ENCODE measurements around the gene C1QTNF4. TPM values are rescaled to one million over a fixed set of nuclear protein-coding genes. Genes with fewer than 3 reads are reported as not detected.

Gene C1QTNF4
- total RNA-seq, 2 donors from 2014 or later, result 0.86 TPM; not detected in 1

DNA sequence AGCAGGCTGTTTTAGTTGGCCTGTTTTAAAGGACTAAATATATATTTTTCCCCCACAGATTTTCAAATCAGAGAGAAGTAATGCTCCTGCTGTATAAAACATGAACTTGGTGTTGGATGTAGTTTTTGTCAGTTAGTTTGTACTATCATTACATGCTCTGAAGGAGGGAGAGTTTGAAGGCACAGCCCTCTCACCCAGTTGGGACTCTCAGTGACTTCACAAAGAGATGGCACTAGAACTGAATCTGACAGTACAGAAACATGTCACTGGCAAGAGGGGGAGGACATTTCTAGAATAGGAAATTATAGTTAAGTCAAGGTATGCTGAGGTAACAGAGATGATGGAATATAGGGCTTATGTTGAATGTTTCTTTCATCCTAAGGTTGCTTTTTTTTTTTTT is 21.0 kb upstream of the C1QTNF4 start:
- TF ChIP-seq, protein P1, sequence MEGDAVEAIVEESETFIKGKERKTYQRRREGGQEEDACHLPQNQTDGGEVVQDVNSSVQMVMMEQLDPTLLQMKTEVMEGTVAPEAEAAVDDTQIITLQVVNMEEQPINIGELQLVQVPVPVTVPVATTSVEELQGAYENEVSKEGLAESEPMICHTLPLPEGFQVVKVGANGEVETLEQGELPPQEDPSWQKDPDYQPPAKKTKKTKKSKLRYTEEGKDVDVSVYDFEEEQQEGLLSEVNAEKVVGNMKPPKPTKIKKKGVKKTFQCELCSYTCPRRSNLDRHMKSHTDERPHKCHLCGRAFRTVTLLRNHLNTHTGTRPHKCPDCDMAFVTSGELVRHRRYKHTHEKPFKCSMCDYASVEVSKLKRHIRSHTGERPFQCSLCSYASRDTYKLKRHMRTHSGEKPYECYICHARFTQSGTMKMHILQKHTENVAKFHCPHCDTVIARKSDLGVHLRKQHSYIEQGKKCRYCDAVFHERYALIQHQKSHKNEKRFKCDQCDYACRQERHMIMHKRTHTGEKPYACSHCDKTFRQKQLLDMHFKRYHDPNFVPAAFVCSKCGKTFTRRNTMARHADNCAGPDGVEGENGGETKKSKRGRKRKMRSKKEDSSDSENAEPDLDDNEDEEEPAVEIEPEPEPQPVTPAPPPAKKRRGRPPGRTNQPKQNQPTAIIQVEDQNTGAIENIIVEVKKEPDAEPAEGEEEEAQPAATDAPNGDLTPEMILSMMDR (IDR thresholded peaks at IDR 0.05), result no peak
- Histone ChIP-seq H3K36me3 (peaks cover 21% of the 10 kb centered on the region), H3K4me3 (no peak overlapping the region), H3K27me3 (no peaks in the 10 kb centered on the region), H3K4me1 (no peaks in the 10 kb centered on the region), H3K9me3 (no peaks in the 10 kb centered on the region), H3K27ac (no peak overlapping the region)
- DNase-seq (ENCODE audit: low spot score), result no peak

DNA sequence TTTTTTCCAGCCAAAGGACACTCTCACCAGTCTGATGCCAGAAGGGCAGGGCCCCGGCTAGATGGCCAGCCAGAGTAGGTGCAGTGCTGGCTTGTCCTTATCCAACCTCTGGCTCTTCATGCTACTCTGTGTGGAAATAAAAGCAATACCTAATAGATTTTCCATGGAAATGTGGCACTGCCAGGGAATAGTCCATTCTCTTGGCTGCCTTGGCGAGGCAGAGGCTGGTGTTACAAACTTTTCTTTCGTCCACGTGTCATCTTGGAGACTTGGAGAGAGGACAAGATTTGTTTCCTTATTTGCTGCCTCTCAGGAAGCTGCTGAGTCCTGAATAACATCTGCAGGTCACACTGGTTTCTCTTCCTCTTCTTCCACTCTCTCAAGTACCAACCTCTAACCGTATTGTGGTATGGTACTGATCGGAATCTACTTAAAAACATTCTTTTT is 17.2 kb upstream of the C1QTNF4 start:
- TF ChIP-seq, protein P1 (IDR thresholded peaks at IDR 0.05), result no peak
- H3K36me3 ChIP-seq, result no peaks in the 10 kb centered on the region
- H3K4me3 ChIP-seq, result no peak overlapping the region
- H3K9me3 ChIP-seq, result no peaks in the 10 kb centered on the region
- peaks cover 0 to 21% of the 10 kb centered on the region in 2 donors for H3K4me1 ChIP-seq
- no peak for DNase-seq (ENCODE audit: low spot score)
- no peak overlapping the region for H3K27ac ChIP-seq
- H3K27me3 ChIP-seq, result no peaks in the 10 kb centered on the region

DNA sequence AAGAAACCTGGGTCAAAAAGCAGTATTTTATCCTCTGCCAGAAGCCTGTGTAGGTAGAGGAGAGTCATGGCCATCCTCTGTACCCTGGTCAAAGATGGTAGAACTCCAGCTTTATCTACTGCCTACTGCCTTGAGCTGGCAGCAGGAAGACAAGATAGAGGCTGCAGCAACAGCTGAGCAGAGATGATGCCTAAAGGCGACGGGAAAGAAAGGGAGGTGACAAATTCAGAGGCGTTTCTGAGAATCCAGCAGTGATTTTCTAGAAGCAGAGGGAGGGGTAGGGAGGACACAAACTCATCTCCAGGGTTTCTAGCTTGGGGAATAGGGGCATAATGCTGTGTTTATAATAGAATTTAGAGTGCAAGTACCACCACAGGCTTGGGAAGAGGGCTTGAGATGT is 15.5 kb upstream of the C1QTNF4 start:
- H3K36me3 ChIP-seq, result no peaks in the 10 kb centered on the region
- no peak overlapping the region for H3K27ac ChIP-seq
- H3K9me3 ChIP-seq, result no peaks in the 10 kb centered on the region
- peaks cover 0 to 30% of the 10 kb centered on the region in 2 donors for H3K4me1 ChIP-seq
- no peak for DNase-seq (ENCODE audit: low spot score)
- no peak overlapping the region for H3K4me3 ChIP-seq
- no peaks in the 10 kb centered on the region for H3K27me3 ChIP-seq
- TF ChIP-seq, protein P1 (IDR thresholded peaks at IDR 0.05), result no peak

DNA sequence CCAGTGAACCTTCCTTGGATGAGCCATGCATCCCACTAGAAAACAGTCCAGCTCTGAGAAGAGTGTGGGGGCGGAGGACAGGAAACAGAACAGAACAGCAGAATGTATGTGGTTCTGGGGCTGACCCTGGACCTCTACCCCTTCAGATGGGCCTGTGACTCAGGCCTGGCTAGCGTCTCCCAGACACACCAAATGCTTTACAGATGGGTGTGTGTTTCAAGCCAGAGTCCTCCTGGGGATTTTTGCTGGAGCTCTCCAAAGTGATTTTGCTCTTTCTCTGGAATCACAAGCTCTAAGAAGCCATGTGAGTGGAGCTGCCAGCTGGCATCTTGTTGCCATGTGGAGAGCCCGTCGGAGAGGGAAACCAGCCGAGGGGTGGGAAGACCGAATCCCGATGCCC is 13.2 kb upstream of the C1QTNF4 start:
- Histone ChIP-seq H3K36me3 (no peaks in the 10 kb centered on the region), H3K27ac (no peak overlapping the region), H3K9me3 (no peaks in the 10 kb centered on the region), H3K4me3 (no peak overlapping the region), H3K27me3 (no peaks in the 10 kb centered on the region), H3K4me1 (peaks cover 0 to 30% of the 10 kb centered on the region in 2 donors)
- TF ChIP-seq, protein P1 (IDR thresholded peaks at IDR 0.05), result no peak
- no peak for DNase-seq (ENCODE audit: low spot score)

DNA sequence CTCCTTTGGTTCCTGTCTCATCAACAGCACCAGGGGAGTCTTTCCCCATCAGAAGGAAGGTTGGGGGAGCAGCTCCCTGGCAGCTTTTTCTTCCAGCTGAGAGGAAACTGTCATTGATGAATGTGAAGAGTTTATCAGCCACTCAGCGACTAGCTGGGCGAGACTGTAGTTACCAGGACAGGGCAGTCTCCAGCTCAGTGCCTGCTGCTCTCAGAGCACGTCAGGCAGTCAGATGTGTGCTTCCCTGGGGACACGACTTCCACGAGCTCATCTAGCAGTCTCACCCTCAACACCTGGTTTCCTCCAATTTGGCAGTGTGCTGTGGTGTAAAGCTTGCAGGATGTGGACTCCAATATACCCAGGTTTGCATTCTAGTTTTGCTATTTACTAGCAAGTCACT is 12.5 kb upstream of the C1QTNF4 start:
- TF ChIP-seq, protein P1 (IDR thresholded peaks at IDR 0.05), result no peak
- Histone ChIP-seq H3K4me3 (no peak overlapping the region), H3K9me3 (no peaks in the 10 kb centered on the region), H3K36me3 (no peaks in the 10 kb centered on the region), H3K27me3 (no peaks in the 10 kb centered on the region), H3K4me1 (peaks cover 0 to 30% of the 10 kb centered on the region in 2 donors), H3K27ac (no peak overlapping the region)
- no peak for DNase-seq (ENCODE audit: low spot score)

DNA sequence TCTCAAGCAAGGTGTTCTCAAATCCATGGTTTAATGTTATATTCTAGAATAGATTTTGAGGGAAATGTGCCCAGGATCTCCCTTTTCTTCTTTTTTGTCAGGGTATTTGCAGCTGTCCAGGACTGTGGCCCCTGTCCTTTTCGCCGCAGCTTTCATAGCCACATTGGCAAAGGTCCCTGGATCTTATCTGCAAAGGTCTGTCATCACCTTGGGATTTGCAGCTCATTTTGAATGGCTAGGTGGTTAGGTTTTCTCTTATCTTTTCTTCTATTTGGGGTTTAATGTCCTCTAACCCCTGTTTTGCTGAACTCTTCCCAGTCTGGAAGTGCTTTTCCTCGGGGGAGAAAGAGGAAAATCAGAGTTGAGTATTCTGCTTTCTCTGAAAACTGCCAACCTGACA is 11.7 kb upstream of the C1QTNF4 start:
- H3K36me3 ChIP-seq, result no peaks in the 10 kb centered on the region
- H3K27me3 ChIP-seq, result no peaks in the 10 kb centered on the region
- TF ChIP-seq, protein P1 (IDR thresholded peaks at IDR 0.05), result no peak
- H3K27ac ChIP-seq, result no peak overlapping the region
- no peaks in the 10 kb centered on the region for H3K9me3 ChIP-seq
- no peak overlapping the region for H3K4me3 ChIP-seq
- no peak for DNase-seq (ENCODE audit: low spot score)
- peaks cover 0 to 30% of the 10 kb centered on the region in 2 donors for H3K4me1 ChIP-seq

Measured in right atrium auricular region (tissue), 2 donors.